Uterus (tissue), 4 donors: ENCODE data around the gene OR4Q2. TPM values are rescaled to one million over a fixed set of nuclear protein-coding genes. Genes with fewer than 3 reads are reported as not detected.

ENCODE experiments used
- DNase-seq, 2 donors: peaks; one replicate each; pipeline ENCODE4 v3.0.0-alpha.2; 2019 to 2020
- H3K27ac ChIP-seq, 2 donors: fragments of 200-600 bp; sonication (generic); 1 replicate in 1 of 2; 2 replicates in 1 of 2; pipeline ENCODE4 v1.5.1; 2016 to 2018
- H3K27me3 ChIP-seq, 2 donors: fragments of 200-600 bp; sonication (generic); one replicate each; pipeline ENCODE4 v1.5.1; 2018 to 2019; ENCODE audit warnings: control low read depth in 1 of 2
- H3K36me3 ChIP-seq, 2 donors: fragments of 200-600 bp; sonication (generic); one replicate each; pipeline ENCODE4 v1.5.1; 2019; ENCODE audit warnings: control low read depth in 1 of 2
- H3K4me1 ChIP-seq, 2 donors: fragments of 200-600 bp; sonication (generic); one replicate each; pipeline ENCODE4 v1.5.1; 2018 to 2019; ENCODE audit warnings: control low read depth in 1 of 2
- H3K4me3 ChIP-seq, 2 donors: fragments of 200-600 bp; sonication (generic); 1 replicate in 1 of 2; 2 replicates in 1 of 2; pipeline ENCODE4 v1.5.1; 2018 to 2019; ENCODE audit warnings: mild to moderate bottlenecking in 1 of 2
- H3K9me3 ChIP-seq, 2 donors: fragments of 200-600 bp; sonication (generic); one replicate each; pipeline ENCODE4 v1.5.1; 2019; ENCODE audit warnings: control low read depth in 1 of 2
- CTCF ChIP-seq, 4 experiments: fragments of 200-600 bp in 2 of 4; fragments of 450-650 bp in 2 of 4; sonication (generic) in 2 of 4; IDR thresholded peaks; one replicate each; pipeline ENCODE4 v1.5.1; 2016 to 2019; ENCODE audit warnings: antibody characterized with exemption in 4 of 4, mild to moderate bottlenecking in 2 of 4, moderate library complexity in 1 of 4
- POLR2A ChIP-seq, 2 donors: fragments of 450-650 bp; IDR thresholded peaks; one replicate each; pipeline ENCODE4 v1.6.1; 2016; ENCODE audit warnings: antibody characterized with exemption in 2 of 2, mild to moderate bottlenecking in 1 of 2, moderate library complexity in 1 of 2
- intact Hi-C: fragments of 100-400 bp; cut with DNase I; formaldehyde crosslinking; loops from one replicate; pipeline ENCODE4 v1.15.1; 2023; ENCODE audit warnings: low total_unique reads
- total RNA-seq, 4 donors: library from RNA; depleted of rRNA in 3 of 4; stranded (reverse); fragments of >200 nt in 3 of 4; gene quantifications; one replicate each; pipeline versions ENCODE4 v1.1.0 to v1.2.4, GENCODE V29; 2014 to 2023
- donor health status: DM: yes; HTN: yes; CAD: no.

The OR4Q2 gene
- total RNA-seq, 4 donors from 2014 or later, result not detected

GRCh38 chr14:20002319-20002718 lies 356 bp downstream of the OR4Q2 start:
- H3K9me3 ChIP-seq, result no peaks in the 10 kb centered on the region
- H3K27ac ChIP-seq, result no peak overlapping the region
- no peaks in the 10 kb centered on the region for H3K36me3 ChIP-seq
- H3K27me3 ChIP-seq, result no peaks in the 10 kb centered on the region
- intact Hi-C loops, result no loop called here
- no peak overlapping the region for H3K4me3 ChIP-seq
- TF ChIP-seq CTCF (IDR thresholded peaks at IDR 0.05), result no peak
- TF ChIP-seq POLR2A (IDR thresholded peaks at IDR 0.05), result no peak
- DNase-seq, result no peak
- no peaks in the 10 kb centered on the region for H3K4me1 ChIP-seq

- Histone ChIP-seq H3K27ac (no peak overlapping the region), H3K27me3 (no peaks in the 10 kb centered on the region), H3K9me3 (no peaks in the 10 kb centered on the region), H3K36me3 (no peaks in the 10 kb centered on the region), H3K4me3 (no peak overlapping the region), H3K4me1 (no peaks in the 10 kb centered on the region)
- no peak for DNase-seq
- TF ChIP-seq CTCF (IDR thresholded peaks at IDR 0.05), result no peak
- TF ChIP-seq POLR2A (IDR thresholded peaks at IDR 0.05), result no peak
- intact Hi-C loops, result no loop called here
Measured at GRCh38 chr14:20008156-20008555, 6.2 kb downstream of the OR4Q2 start.

GRCh38 chr14:20019257-20019865 lies 17.4 kb downstream of the OR4Q2 start, which contains the start of gene OR4K14:
Gene OR4K14, minus strand, starts transcription at chr14:20019307. Its CDS starts 4,114 bp downstream, at chr14:20015193.
- no peak for DNase-seq
- Histone ChIP-seq H3K4me3 (no peak within 1 kb of the TSS), H3K9me3 (no peaks in the 10 kb centered on the region), H3K4me1 (no peaks in the 10 kb centered on the region), H3K27me3 (no peaks in the 10 kb centered on the region), H3K27ac (no peak within 1 kb of the TSS), H3K36me3 (no peaks in the 10 kb centered on the region)
- intact Hi-C loops, result no loop called here
- TF ChIP-seq POLR2A (IDR thresholded peaks at IDR 0.05), result no peak
- TF ChIP-seq CTCF (IDR thresholded peaks at IDR 0.05), result no peak

- no peaks in the 10 kb centered on the region for H3K36me3 ChIP-seq
- no peak for DNase-seq
- intact Hi-C loops, result no loop called here
- H3K4me1 ChIP-seq, result no peaks in the 10 kb centered on the region
- H3K4me3 ChIP-seq, result no peak overlapping the region
- H3K27me3 ChIP-seq, result no peaks in the 10 kb centered on the region
- H3K9me3 ChIP-seq, result no peaks in the 10 kb centered on the region
- TF ChIP-seq POLR2A (IDR thresholded peaks at IDR 0.05) (no peak), CTCF (IDR thresholded peaks at IDR 0.05) (no peak)
- no peak overlapping the region for H3K27ac ChIP-seq
Measured at GRCh38 chr14:20031058-20031457, 29.1 kb downstream of the OR4Q2 start.

DNA sequence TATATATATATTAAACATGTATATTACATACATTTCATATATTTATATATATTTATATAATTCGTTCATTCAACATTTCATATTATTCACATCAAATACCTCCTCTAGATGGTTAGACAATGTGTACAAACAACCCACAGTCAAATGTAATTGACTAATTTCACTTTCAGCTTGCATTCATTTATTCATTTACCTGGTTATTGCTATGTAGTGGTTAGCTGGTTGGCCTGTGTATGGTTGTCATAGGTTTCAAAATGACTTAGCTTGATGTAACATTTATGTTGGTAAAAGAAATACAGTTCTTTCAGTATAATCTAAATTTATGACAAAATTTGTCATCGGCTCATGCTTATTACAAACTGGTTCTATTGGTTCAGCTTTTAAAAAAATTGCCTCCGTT lies 33.5 kb downstream of the OR4Q2 start:
- intact Hi-C loops, result no loop called here
- DNase-seq, result no peak
- no peaks in the 10 kb centered on the region for H3K27me3 ChIP-seq
- no peaks in the 10 kb centered on the region for H3K9me3 ChIP-seq
- TF ChIP-seq POLR2A (IDR thresholded peaks at IDR 0.05) (no peak), CTCF (IDR thresholded peaks at IDR 0.05) (no peak)
- no peak overlapping the region for H3K27ac ChIP-seq
- no peaks in the 10 kb centered on the region for H3K4me1 ChIP-seq
- no peaks in the 10 kb centered on the region for H3K36me3 ChIP-seq
- no peak overlapping the region for H3K4me3 ChIP-seq
